Measurements from ENCODE around the gene MYO1B.

The MYO1B gene

GRCh38 chr2:191287820-191288219, 42.6 kb downstream of the MYO1B start:
- no peak overlapping the region for H3K4me3 ChIP-seq (replicated peaks; ENCODE audit: low read depth, low read length)
- no peak for TF ChIP-seq CTCF (IDR thresholded peaks at IDR 0.05; ENCODE audit: low read depth, low read length, missing control alignments)
- no peak for DNase-seq (ENCODE audit: extremely low read depth, low read depth)

- no peak for TF ChIP-seq CTCF (IDR thresholded peaks at IDR 0.05; ENCODE audit: low read depth, low read length, missing control alignments)
- H3K4me3 ChIP-seq (replicated peaks; ENCODE audit: low read depth, low read length): no peak overlapping the region
- DNase-seq (ENCODE audit: extremely low read depth, low read depth): no peak
Observed at GRCh38 chr2:191289049-191289448, 43.8 kb downstream of the MYO1B start.

GRCh38 chr2:191291471-191291870, 46.3 kb downstream of the MYO1B start:
- DNase-seq (ENCODE audit: extremely low read depth, low read depth): no peak
- TF ChIP-seq CTCF (IDR thresholded peaks at IDR 0.05; ENCODE audit: low read depth, low read length, missing control alignments): no peak
- H3K4me3 ChIP-seq (replicated peaks; ENCODE audit: low read depth, low read length): no peak overlapping the region

- no peak for TF ChIP-seq CTCF (IDR thresholded peaks at IDR 0.05; ENCODE audit: low read depth, low read length, missing control alignments)
- H3K4me3 ChIP-seq (replicated peaks; ENCODE audit: low read depth, low read length): no peak overlapping the region
Observed at GRCh38 chr2:191292869-191293268, 47.7 kb downstream of the MYO1B start.

GRCh38 chr2:191295088-191295487, 49.9 kb downstream of the MYO1B start:
- TF ChIP-seq CTCF (IDR thresholded peaks at IDR 0.05; ENCODE audit: low read depth, low read length, missing control alignments): no peak
- DNase-seq (ENCODE audit: extremely low read depth, low read depth): no peak
- no peak overlapping the region for H3K4me3 ChIP-seq (replicated peaks; ENCODE audit: low read depth, low read length)

More at GRCh38 chr2:191292869-191293268, 47.7 kb downstream of the MYO1B start:
- no peak for DNase-seq (ENCODE audit: extremely low read depth, low read depth)

- H3K4me3 ChIP-seq (replicated peaks; ENCODE audit: low read depth, low read length): no peak overlapping the region
- no peak for TF ChIP-seq CTCF (IDR thresholded peaks at IDR 0.05; ENCODE audit: low read depth, low read length, missing control alignments)
- no peak for DNase-seq (ENCODE audit: extremely low read depth, low read depth)
Observed at GRCh38 chr2:191296083-191297006, 51.1 kb downstream of the MYO1B start.
